ENCODE data around the gene CCDC141. TPM values are rescaled to one million over a fixed set of nuclear protein-coding genes. Genes with fewer than 3 reads are reported as not detected.

Gene CCDC141
- total RNA-seq, 4 donors from 2014 or later = 1.1 to 11.6 (median 5.0) TPM

- Histone ChIP-seq H3K36me3 (no peaks in the 10 kb centered on the region), H3K4me1 (no peaks in the 10 kb centered on the region), H3K27me3 (no peaks in the 10 kb centered on the region), H3K27ac (no peak overlapping the region), H3K4me3 (no peak overlapping the region), H3K9me3 (peaks cover 0 to 2% (median 0%) of the 10 kb centered on the region in 4 donors)
- TF ChIP-seq CTCF (IDR thresholded peaks at IDR 0.05) (no peak), POLR2A (IDR thresholded peaks at IDR 0.05) (no peak)
- DNase-seq = no peak
Measured at GRCh38 chr2:178933493-178933892, 116.4 kb downstream of the CCDC141 start.

- H3K4me3 ChIP-seq = no peak overlapping the region
- H3K9me3 ChIP-seq = no peaks in the 10 kb centered on the region
- DNase-seq = no peak
- H3K4me1 ChIP-seq = no peaks in the 10 kb centered on the region
- H3K27me3 ChIP-seq = no peaks in the 10 kb centered on the region
- no peak overlapping the region for H3K27ac ChIP-seq
- H3K36me3 ChIP-seq = no peaks in the 10 kb centered on the region
- no peak for TF ChIP-seq CTCF (IDR thresholded peaks at IDR 0.05)
- TF ChIP-seq POLR2A (IDR thresholded peaks at IDR 0.05) = no peak
Measured at GRCh38 chr2:178928077-178928476, 121.9 kb downstream of the CCDC141 start.

GRCh38 chr2:178927173-178927572 is 122.8 kb downstream of the CCDC141 start:
- Histone ChIP-seq H3K27ac (no peak overlapping the region), H3K4me1 (no peaks in the 10 kb centered on the region), H3K36me3 (no peaks in the 10 kb centered on the region), H3K9me3 (no peaks in the 10 kb centered on the region), H3K27me3 (no peaks in the 10 kb centered on the region), H3K4me3 (no peak overlapping the region)
- no peak for DNase-seq
- no peak for TF ChIP-seq POLR2A (IDR thresholded peaks at IDR 0.05)
- no peak for TF ChIP-seq CTCF (IDR thresholded peaks at IDR 0.05)

- TF ChIP-seq POLR2A (IDR thresholded peaks at IDR 0.05) (no peak), CTCF (IDR thresholded peaks at IDR 0.05) (no peak)
- no peaks in the 10 kb centered on the region for H3K4me1 ChIP-seq
- no peaks in the 10 kb centered on the region for H3K9me3 ChIP-seq
- DNase-seq = no peak
- no peaks in the 10 kb centered on the region for H3K27me3 ChIP-seq
- H3K36me3 ChIP-seq = no peaks in the 10 kb centered on the region
- H3K27ac ChIP-seq = no peak overlapping the region
- no peak overlapping the region for H3K4me3 ChIP-seq
Measured at GRCh38 chr2:178924817-178925216, 125.1 kb downstream of the CCDC141 start.

- no peak overlapping the region for H3K4me3 ChIP-seq
- no peaks in the 10 kb centered on the region for H3K4me1 ChIP-seq
- no peak overlapping the region for H3K27ac ChIP-seq
- H3K27me3 ChIP-seq = no peaks in the 10 kb centered on the region
- DNase-seq = no peak
- H3K36me3 ChIP-seq = no peaks in the 10 kb centered on the region
- no peaks in the 10 kb centered on the region for H3K9me3 ChIP-seq
- no peak for TF ChIP-seq CTCF (IDR thresholded peaks at IDR 0.05)
- no peak for TF ChIP-seq POLR2A (IDR thresholded peaks at IDR 0.05)
Measured at GRCh38 chr2:178923546-178923945, 126.4 kb downstream of the CCDC141 start.

GRCh38 chr2:178920916-178921513 is 128.9 kb downstream of the CCDC141 start:
- Histone ChIP-seq H3K4me3 (no peak overlapping the region), H3K4me1 (no peaks in the 10 kb centered on the region), H3K27ac (no peak overlapping the region), H3K27me3 (no peaks in the 10 kb centered on the region), H3K9me3 (no peaks in the 10 kb centered on the region), H3K36me3 (no peaks in the 10 kb centered on the region)
- no peak for DNase-seq
- TF ChIP-seq CTCF (IDR thresholded peaks at IDR 0.05) (no peak), POLR2A (IDR thresholded peaks at IDR 0.05) (no peak)

Data from Peyer's patch (tissue), 4 donors.